C4-2B (cell line): ENCODE measurements around the gene PDGFRA.

Source experiments
- ZFX ChIP-seq: fragments of 450-650 bp; IDR thresholded peaks from 2 replicates; pipeline ENCODE4 v1.6.1; 2017
- TF ChIP-seq, protein P1 (sequence below): fragments of 450-650 bp; conservative IDR thresholded peaks from 2 replicates; pipeline ENCODE4 v1.5.1; 2017; ENCODE audit warnings: mild to moderate bottlenecking

DNA sequence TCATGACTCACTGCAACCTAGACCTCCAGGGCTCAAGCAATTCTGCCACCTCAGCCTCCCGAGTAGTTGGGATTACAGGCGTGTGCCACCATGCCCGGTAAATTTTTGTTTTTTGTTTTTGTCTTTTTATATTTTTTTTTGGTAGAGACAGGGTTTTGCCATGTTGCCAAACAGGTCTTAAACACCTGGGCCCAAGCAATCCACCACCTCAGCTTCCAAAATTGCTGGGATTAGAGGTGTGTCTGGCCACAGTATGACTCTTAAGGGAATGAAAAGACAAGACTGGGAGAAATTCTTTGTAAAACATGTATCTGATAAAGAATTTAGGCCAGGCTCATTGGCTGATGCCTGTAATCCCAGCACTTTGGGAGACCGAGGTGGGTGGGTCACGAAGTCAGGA is 29.2 kb upstream of the PDGFRA start:
- TF ChIP-seq, protein P1, sequence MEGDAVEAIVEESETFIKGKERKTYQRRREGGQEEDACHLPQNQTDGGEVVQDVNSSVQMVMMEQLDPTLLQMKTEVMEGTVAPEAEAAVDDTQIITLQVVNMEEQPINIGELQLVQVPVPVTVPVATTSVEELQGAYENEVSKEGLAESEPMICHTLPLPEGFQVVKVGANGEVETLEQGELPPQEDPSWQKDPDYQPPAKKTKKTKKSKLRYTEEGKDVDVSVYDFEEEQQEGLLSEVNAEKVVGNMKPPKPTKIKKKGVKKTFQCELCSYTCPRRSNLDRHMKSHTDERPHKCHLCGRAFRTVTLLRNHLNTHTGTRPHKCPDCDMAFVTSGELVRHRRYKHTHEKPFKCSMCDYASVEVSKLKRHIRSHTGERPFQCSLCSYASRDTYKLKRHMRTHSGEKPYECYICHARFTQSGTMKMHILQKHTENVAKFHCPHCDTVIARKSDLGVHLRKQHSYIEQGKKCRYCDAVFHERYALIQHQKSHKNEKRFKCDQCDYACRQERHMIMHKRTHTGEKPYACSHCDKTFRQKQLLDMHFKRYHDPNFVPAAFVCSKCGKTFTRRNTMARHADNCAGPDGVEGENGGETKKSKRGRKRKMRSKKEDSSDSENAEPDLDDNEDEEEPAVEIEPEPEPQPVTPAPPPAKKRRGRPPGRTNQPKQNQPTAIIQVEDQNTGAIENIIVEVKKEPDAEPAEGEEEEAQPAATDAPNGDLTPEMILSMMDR = no peak
- no peak for TF ChIP-seq ZFX
